ENCODE measurements around the gene AFF4. TPM values are rescaled to one million over a fixed set of nuclear protein-coding genes. Genes with fewer than 3 reads are reported as not detected.

AFF4 gene
- polyA plus RNA-seq, 1 of the 3 experiments (the other 2 are of a cell fraction), result 8.1 TPM

- H3K27ac ChIP-seq (ENCODE audit: low read depth in 2 of 2, low read length in 1 of 2), result no peak overlapping the region
- no peak overlapping the region for H2AFZ ChIP-seq (ENCODE audit: low read depth)
- no peaks in the 10 kb centered on the region for H3K9me3 ChIP-seq
- ChIA-PET CTCF (interaction anchor here (0.8 to 1.1 kb wide), 3 partner anchors 36 to 630 kb away, joined by 3 to 4 read pairs (median 3); no protein-coding TSS in a partner anchor), POLR2A (interaction anchor here (1.0 kb wide), 1 partner anchor 21 kb away, joined by 3 read pairs; no protein-coding TSS in a partner anchor)
- peaks cover 100% of the 10 kb centered on the region for H3K79me2 ChIP-seq (ENCODE audit: insufficient read depth)
- no peaks in the 10 kb centered on the region for H3K27me3 ChIP-seq (ENCODE audit: insufficient read depth)
- peaks cover 99% of the 10 kb centered on the region for H4K20me1 ChIP-seq (ENCODE audit: insufficient read depth)
- H3K4me1 ChIP-seq (ENCODE audit: control insufficient read depth in 1 of 2, insufficient read depth in 2 of 2, low read depth in 1 of 2, low read length in 1 of 2), result no peaks in the 10 kb centered on the region
- H3K9me2 ChIP-seq, result no peaks in the 10 kb centered on the region
- peaks cover 5 to 21% of the 10 kb centered on the region in 2 experiments for H3K36me3 ChIP-seq (replicated peaks in 1 of 2; ENCODE audit: control insufficient read depth in 1 of 2, insufficient read depth in 2 of 2, low read length in 1 of 2)
- TF ChIP-seq MXI1 (IDR thresholded peaks at IDR 0.05; ENCODE audit: low read depth, low read length) (no peak), JUND (IDR thresholded peaks at IDR 0.05) (no peak), NRF1 (IDR thresholded peaks at IDR 0.05; ENCODE audit: low read depth, low read length) (no peak), RAD21 (IDR thresholded peaks at IDR 0.05; ENCODE audit: low read length) (no peak)
- no peak overlapping the region for H3K4me3 ChIP-seq (ENCODE audit: low read depth in 2 of 2, low read length in 1 of 2)
- H3K9ac ChIP-seq, result no peak overlapping the region
- peaks cover 10% of the 10 kb centered on the region for H3F3A ChIP-seq (replicated peaks; ENCODE audit: insufficient read depth)
- DNase-seq, result no peak
- 98% methylated on average over 5 of the region's 5 CpGs for whole genome bisulfite sequencing (ENCODE audit: low lambda C conversion rate)
- H3K4me2 ChIP-seq, result no peak overlapping the region
Measured at GRCh38 chr5:132941331-132941730, 22.1 kb downstream of the AFF4 start.

- Histone ChIP-seq H3K4me2 (no peak overlapping the region), H3K27ac (ENCODE audit: low read depth in 2 of 2, low read length in 1 of 2) (peak overlapping the region in 1 of 2 experiments; percentile 44; a peak in 2 of 4 replicates), H3K9ac (no peak overlapping the region), H3K4me3 (ENCODE audit: low read depth in 2 of 2, low read length in 1 of 2) (no peak overlapping the region), H3K9me2 (no peaks in the 10 kb centered on the region), H3F3A (replicated peaks; ENCODE audit: insufficient read depth) (peaks cover 18% of the 10 kb centered on the region), H3K4me1 (ENCODE audit: control insufficient read depth in 1 of 2, insufficient read depth in 2 of 2, low read depth in 1 of 2, low read length in 1 of 2) (no peaks in the 10 kb centered on the region; a peak in 1 of 4 replicates), H3K79me2 (ENCODE audit: insufficient read depth) (peaks cover 97% of the 10 kb centered on the region), H2AFZ (ENCODE audit: low read depth) (no peak overlapping the region), H3K27me3 (ENCODE audit: insufficient read depth) (no peaks in the 10 kb centered on the region), H3K9me3 (no peaks in the 10 kb centered on the region), H3K36me3 (replicated peaks in 1 of 2; ENCODE audit: control insufficient read depth in 1 of 2, insufficient read depth in 2 of 2, low read length in 1 of 2) (peaks cover 66 to 86% of the 10 kb centered on the region in 2 experiments), H4K20me1 (ENCODE audit: insufficient read depth) (peaks cover 57% of the 10 kb centered on the region)
- CTCF ChIA-PET, result no interaction called here
- DNase-seq, result no peak
- 94% methylated on average over 2 of the region's 2 CpGs for WGBS (ENCODE audit: low lambda C conversion rate)
- TF ChIP-seq MAX (IDR thresholded peaks at IDR 0.05; ENCODE audit: low read depth) (no peak), JUND (IDR thresholded peaks at IDR 0.05) (no peak), GABPA (IDR thresholded peaks at IDR 0.05; ENCODE audit: low read depth) (no peak), TAF1 (IDR thresholded peaks at IDR 0.05; ENCODE audit: borderline replicate concordance, low read depth, low read length) (no peak), EP300 (IDR thresholded peaks at IDR 0.05; ENCODE audit: borderline replicate concordance in 1 of 2, low read depth in 1 of 2, low read length in 1 of 2) (no peak), FOXJ3 (CRISPR knock-in tag; IDR thresholded peaks at IDR 0.05) (no peak), RAD21 (IDR thresholded peaks at IDR 0.05; ENCODE audit: low read length) (no peak), CTCF (IDR thresholded peaks at IDR 0.05) (no peak), CHD2 (IDR thresholded peaks at IDR 0.05; ENCODE audit: low read length, partially characterized antibody) (no peak)
- POLR2A ChIA-PET, result no interaction called here
Measured at GRCh38 chr5:132928062-132928407, 35.4 kb downstream of the AFF4 start.
